ENCODE results near the gene PPP1R37. TPM values are rescaled to one million over a fixed set of nuclear protein-coding genes. Genes with fewer than 3 reads are reported as not detected.
A peak's percentile ranks its signal among the peaks of the same experiment; 100 is the strongest.

The PPP1R37 gene
- total and polyA plus RNA-seq, 2 of the 13 experiments (the other 11 are each of a cell fraction or from before 2014, with no cell fraction given), result 9.0 to 14.3 TPM

DNA sequence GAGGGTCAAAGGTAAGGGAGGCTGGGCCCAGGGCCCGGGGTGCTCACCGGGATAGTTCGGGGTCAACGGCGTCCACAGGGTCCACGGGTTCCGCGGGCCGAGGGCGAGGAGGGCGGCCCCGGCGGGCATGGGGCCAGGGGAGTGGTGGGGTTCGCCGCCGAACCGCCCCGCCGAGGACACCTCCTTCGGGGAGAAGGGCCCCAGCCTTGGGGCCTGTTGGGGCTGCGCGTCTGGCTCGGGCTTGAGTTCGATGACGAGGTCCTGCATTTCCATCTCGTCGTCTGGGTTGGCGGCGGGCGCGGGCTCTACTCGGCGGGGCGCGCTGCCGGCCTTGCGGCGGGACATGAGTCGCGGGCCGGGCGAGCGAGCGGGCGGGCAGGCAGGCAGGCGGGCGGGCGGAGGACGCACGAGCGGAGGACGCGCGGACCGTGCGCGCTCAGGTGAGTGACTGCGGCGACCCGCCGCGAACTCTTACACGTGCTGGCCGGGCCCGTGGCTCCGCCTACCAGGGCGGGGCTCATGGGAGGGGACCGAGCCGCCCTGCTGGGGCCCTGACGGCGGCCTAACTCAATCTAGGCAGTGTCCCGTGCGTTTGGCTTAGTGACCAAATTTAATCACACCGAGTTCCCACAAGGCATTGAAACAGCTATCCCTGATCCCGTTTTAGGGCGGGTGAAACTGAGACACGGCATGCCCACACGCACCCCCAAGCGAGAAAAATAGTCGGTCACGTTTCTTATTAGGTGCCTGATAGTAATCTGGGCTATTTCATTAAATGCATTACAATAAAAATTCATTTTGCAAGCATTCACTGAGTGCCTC is 16.7 kb upstream of the PPP1R37 start, which contains the start of gene ZNF296 (continued):
- TF ChIP-seq, protein P1, sequence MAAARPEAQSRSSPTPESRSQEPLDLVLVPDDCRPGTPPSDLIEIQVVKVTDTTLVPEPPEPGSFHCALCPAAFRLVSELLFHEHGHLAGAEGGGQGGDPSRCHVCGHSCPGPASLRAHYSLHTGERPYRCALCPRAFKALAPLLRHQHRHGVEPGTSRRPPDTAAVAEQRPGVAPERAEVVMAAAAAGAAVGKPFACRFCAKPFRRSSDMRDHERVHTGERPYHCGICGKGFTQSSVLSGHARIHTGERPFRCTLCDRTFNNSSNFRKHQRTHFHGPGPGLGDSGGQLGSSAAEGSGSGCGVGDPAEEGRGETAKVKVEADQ (CRISPR knock-in tag; IDR thresholded peaks at IDR 0.05; ENCODE audit: borderline replicate concordance), result no peak
- TF ChIP-seq KDM1A (CRISPR knock-in tag; IDR thresholded peaks at IDR 0.05), result no peak
- no peak for TF ChIP-seq ARHGAP35 (CRISPR knock-in tag; IDR thresholded peaks at IDR 0.05; ENCODE audit: borderline replicate concordance)
- TF ChIP-seq TBX2 (CRISPR knock-in tag; IDR thresholded peaks at IDR 0.05; ENCODE audit: borderline replicate concordance), result 0 out of 2 replicates have a peak, but pooled peaks have one; percentile 75
- TF ChIP-seq, protein P2, sequence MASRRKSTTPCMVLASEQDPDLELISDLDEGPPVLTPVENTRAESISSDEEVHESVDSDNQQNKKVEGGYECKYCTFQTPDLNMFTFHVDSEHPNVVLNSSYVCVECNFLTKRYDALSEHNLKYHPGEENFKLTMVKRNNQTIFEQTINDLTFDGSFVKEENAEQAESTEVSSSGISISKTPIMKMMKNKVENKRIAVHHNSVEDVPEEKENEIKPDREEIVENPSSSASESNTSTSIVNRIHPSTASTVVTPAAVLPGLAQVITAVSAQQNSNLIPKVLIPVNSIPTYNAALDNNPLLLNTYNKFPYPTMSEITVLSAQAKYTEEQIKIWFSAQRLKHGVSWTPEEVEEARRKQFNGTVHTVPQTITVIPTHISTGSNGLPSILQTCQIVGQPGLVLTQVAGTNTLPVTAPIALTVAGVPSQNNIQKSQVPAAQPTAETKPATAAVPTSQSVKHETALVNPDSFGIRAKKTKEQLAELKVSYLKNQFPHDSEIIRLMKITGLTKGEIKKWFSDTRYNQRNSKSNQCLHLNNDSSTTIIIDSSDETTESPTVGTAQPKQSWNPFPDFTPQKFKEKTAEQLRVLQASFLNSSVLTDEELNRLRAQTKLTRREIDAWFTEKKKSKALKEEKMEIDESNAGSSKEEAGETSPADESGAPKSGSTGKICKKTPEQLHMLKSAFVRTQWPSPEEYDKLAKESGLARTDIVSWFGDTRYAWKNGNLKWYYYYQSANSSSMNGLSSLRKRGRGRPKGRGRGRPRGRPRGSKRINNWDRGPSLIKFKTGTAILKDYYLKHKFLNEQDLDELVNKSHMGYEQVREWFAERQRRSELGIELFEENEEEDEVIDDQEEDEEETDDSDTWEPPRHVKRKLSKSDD (CRISPR knock-in tag; IDR thresholded peaks at IDR 0.05; ENCODE audit: low read depth), result no peak
- TF ChIP-seq, protein P3, sequence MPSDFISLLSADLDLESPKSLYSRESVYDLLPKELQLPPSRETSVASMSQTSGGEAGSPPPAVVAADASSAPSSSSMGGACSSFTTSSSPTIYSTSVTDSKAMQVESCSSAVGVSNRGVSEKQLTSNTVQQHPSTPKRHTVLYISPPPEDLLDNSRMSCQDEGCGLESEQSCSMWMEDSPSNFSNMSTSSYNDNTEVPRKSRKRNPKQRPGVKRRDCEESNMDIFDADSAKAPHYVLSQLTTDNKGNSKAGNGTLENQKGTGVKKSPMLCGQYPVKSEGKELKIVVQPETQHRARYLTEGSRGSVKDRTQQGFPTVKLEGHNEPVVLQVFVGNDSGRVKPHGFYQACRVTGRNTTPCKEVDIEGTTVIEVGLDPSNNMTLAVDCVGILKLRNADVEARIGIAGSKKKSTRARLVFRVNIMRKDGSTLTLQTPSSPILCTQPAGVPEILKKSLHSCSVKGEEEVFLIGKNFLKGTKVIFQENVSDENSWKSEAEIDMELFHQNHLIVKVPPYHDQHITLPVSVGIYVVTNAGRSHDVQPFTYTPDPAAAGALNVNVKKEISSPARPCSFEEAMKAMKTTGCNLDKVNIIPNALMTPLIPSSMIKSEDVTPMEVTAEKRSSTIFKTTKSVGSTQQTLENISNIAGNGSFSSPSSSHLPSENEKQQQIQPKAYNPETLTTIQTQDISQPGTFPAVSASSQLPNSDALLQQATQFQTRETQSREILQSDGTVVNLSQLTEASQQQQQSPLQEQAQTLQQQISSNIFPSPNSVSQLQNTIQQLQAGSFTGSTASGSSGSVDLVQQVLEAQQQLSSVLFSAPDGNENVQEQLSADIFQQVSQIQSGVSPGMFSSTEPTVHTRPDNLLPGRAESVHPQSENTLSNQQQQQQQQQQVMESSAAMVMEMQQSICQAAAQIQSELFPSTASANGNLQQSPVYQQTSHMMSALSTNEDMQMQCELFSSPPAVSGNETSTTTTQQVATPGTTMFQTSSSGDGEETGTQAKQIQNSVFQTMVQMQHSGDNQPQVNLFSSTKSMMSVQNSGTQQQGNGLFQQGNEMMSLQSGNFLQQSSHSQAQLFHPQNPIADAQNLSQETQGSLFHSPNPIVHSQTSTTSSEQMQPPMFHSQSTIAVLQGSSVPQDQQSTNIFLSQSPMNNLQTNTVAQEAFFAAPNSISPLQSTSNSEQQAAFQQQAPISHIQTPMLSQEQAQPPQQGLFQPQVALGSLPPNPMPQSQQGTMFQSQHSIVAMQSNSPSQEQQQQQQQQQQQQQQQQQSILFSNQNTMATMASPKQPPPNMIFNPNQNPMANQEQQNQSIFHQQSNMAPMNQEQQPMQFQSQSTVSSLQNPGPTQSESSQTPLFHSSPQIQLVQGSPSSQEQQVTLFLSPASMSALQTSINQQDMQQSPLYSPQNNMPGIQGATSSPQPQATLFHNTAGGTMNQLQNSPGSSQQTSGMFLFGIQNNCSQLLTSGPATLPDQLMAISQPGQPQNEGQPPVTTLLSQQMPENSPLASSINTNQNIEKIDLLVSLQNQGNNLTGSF (CRISPR knock-in tag; IDR thresholded peaks at IDR 0.05), result peak; percentile 50; the same call in 1 of the 2 replicates
- TF ChIP-seq PAX8 (CRISPR knock-in tag; IDR thresholded peaks at IDR 0.05; ENCODE audit: borderline replicate concordance), result no peak
- no peak for TF ChIP-seq ZNF451 (CRISPR knock-in tag; IDR thresholded peaks at IDR 0.05)
- TF ChIP-seq ZNF598 (CRISPR knock-in tag; IDR thresholded peaks at IDR 0.05; ENCODE audit: borderline replicate concordance), result no peak
- TF ChIP-seq MIER2 (CRISPR knock-in tag; IDR thresholded peaks at IDR 0.05), result no peak
- TF ChIP-seq ZNF484 (CRISPR knock-in tag; IDR thresholded peaks at IDR 0.05; ENCODE audit: borderline replicate concordance, low read depth), result no peak
- no peak; the same call in 1 of the 2 replicates for TF ChIP-seq ZNF256 (CRISPR knock-in tag; conservative IDR thresholded peaks at IDR 0.05)
- 0 out of 2 replicates have a peak, but pooled peaks have one; percentile 16 for TF ChIP-seq NKX3-1 (CRISPR knock-in tag; IDR thresholded peaks at IDR 0.05)
- TF ChIP-seq ZBTB8A (CRISPR knock-in tag; IDR thresholded peaks at IDR 0.05; ENCODE audit: borderline replicate concordance, low read depth), result no peak
- TF ChIP-seq KMT2B (CRISPR knock-in tag; IDR thresholded peaks at IDR 0.05), result peak; percentile 25; the same call in 1 of the 2 replicates
- TF ChIP-seq ZNF317 (CRISPR knock-in tag; IDR thresholded peaks at IDR 0.05), result no peak
- no peak; the same call in 1 of the 2 replicates for TF ChIP-seq IKZF5 (CRISPR knock-in tag; IDR thresholded peaks at IDR 0.05)
- no peak for TF ChIP-seq ZNF883 (CRISPR knock-in tag; IDR thresholded peaks at IDR 0.05; ENCODE audit: not compliant biosample characterization)

Measured in HepG2 (cell line).